NK-92 treated with Interleukin-12 subunit alpha and Interleukin-12 subunit beta, amount 100 ng/mL, for 24 hours (cell line): Measurements from ENCODE around the gene ELANE.

Source experiments
- DNase-seq: peaks from one replicate; lab custom pipeline; 2025; lab: John Stamatoyannopoulos, UW

ELANE gene

DNA sequence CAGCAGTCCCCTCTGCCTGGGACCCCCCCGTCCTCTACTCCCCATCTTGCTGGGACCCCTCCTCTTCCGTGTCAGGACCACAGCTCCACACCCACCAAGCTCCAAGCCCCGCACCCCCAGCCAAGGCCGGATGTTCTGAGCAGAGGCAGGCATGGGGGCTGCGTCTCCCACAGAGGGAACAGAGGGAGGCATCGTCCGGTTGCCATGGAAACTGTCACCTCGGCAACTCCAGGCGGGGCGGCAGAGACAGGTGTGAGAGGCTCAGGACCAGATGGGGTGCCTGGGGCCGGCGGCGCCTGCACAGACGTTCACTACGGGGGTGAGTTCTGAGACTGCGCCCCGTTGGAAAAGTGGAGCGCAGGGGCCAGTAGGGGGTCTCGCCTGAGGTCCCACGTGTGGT lies 46.6 kb downstream of the ELANE start:
- no peak for DNase-seq

DNA sequence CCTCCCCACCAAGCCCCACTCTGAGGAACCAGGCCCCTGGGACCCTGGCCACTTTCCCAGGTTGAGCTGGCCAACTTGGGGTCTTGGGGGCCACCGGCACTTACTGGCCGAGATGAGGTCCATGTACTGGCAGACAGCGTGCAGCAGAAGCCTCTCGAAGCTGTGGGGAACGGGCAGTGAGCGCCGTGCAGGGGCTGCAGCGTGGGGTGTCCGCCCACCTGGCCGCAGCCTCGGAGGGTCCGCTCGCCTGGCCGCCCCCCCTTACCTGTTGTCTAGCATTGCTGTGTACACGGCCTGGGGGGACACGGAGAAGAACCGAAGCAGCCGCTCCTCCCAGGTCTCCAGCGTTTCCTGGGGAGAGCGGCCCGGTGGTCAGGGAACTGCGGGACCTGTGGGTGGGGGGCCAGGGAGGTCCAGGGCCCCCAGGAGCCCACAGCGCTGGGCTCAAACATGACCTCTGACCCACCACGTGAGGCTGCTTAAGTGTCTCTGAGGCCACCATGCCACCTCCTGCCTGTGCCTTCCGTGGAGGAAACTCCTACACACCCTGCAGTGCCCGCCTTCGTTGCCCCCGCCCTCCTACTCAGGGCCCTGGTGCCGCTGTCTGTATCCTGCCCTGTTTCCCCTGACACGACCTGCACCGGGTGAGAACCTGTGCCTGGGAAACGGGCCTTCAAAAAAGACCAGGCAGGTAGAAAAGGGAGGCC lies 47.4 kb downstream of the ELANE start:
- no peak for DNase-seq

DNA sequence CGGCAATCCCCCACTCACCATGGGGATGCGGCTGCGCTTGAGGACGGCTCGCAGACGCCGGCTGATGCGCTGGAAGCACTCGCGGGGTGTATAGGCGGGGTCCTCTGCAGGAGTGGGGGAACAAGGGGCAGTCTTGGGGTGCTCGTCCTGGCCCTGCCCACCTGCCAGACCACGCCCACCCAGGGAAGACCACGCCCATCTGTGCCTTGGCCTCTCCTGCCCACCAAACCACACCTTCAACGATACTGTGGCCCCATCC lies 47.9 kb downstream of the ELANE start:
- DNase-seq = no peak

GRCh38 chr19:900302-901111 lies 48.4 kb downstream of the ELANE start:
- DNase-seq = no peak

DNA sequence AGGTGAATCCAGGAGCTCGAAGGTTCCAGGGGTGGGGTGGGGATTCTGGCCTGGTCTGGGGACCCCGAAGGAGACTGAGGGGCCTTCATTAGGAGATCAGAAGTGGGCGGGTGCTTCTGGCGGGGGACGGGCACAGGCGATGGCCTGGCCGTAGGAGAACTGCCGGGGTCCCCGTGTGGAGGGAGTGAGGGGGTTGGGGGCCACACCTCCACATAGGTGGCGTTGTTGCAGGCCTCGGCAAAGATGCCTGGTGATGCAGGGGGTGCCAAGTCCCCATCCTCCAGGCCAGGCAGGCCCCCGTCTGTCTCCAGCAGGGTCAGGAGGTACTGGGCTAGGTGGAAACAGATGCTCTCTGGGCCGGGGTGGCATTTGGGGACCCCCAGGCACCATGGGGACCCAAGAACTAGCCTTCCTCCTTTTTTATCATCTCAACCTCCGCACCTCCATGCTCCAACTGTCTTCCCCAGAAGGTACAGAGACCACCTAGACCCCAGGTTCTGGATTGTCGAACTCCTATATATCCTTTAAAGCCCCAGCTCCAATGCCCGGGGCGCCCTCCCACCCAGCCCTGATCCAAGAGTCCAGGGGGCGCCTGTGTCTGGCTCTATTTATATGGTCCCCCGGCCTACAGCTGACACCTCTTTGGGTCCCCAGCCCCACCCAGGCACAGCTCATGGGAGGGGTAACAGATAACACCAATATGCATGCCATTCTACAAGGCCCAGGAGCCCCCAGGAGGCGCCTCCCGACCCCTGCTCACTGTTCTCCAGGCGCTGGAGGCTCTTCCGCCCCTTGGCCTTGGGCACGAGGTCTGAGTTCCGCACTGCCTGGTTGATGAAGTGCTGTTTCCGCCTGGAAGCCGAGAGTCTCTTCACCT lies 49.4 kb downstream of the ELANE start:
- DNase-seq = no peak

DNA sequence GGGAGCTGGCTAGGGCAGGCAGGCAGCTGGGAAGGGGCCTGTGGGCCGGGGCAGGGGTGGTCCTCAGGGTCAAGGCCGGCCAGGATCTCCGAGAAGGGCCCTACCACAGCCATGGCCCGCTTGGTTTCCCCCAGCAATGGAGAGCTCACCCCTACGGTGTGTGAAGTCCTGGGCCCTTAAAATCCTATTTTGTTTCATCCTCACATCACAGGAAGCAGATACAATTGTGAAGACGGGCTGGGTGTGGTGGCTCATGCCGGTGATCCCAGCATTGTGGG lies 49.9 kb downstream of the ELANE start:
- DNase-seq = no peak

DNA sequence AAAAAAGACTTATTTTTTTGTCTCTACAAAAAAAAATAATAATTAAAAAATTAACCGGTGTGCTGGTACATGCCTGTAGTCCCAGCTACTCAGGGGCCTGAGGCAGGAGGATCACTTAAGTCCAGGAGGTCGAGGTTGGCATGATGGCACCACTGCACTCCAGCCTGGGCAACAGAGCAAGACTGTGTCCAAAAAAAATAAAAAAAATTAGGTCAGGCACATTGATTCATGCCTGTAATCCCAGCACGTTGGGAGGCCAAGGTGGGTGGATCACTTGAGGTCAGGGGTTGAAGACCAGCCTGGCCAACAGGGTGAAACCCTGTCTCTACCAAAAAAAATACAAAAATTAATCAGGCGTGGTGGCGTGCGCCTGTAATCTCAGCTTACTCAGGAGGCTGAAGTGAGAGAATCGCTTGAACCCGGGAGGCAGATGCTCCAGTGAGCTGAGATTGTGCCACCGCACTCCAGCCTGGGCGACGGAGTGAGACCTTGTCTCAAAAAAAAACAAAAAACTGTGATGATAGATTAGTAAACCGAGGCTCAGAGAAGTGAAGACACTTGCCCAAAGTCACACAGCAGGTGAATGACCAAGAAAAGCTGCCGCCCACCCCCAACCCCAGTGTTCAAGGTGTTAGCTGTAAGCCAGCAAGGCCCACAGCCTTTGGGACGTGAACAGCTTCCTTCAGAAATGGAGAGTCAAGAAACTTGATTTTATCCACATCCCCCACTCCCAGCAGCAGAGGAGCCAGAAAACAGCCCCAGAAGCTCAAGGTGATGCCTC lies 50.5 kb downstream of the ELANE start:
- DNase-seq = no peak

DNA sequence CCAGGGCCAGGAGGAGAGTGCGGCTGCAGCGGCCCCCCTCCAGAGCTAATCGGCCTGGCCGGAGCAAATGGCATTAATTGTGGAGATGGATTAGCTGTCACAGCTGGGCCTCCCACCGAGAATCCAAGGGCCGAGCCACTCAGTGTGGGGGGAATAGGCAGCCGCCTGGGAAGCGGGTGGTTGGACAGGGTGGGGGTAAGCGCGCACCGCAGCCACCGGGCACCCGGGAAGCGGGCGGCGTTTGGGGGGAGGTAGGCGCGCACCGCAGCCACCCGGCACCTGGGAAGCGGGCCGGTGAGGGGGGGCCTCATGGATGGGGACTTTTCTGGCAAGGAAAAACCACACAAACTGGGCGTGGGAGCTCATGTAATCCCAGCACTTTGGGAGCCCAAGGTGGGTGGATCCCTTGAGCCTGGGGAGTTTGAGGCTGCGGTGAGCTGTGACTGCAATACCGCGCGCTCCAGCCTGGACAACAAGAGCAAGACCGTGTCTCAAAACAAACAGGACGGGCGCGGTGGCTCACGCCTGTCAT lies 51.2 kb downstream of the ELANE start:
- no peak for DNase-seq

- no peak for DNase-seq
Observed at GRCh38 chr19:904545-904944, 52.4 kb downstream of the ELANE start.
